Astrocyte of the hippocampus (primary cell): ENCODE results near the gene MORN5.

Experiments
- DNase-seq: peaks from one replicate; pipeline ENCODE4 v3.0.0; 2011; ENCODE audit warnings: low read depth, low spot score

The MORN5 gene

DNA sequence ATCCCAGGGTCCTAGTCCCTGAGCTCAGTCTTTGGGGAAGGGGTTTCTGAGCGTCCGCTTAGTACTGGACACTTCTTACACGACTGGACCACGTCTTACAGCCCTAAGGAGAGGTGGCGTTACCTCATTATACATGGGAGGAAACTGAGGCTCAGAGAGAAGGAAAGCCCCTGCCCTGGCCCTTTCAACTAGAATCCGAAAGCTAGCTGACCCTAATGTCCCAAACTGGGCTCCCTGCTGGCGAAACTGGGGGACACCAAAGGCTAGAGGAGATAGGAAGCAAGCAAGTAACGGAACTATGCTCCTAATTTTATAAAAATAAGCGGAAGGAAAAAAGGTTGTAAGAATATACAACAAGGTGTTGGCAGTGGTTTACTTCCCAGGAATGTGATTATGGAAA, 54.8 kb downstream of the MORN5 start:
- DNase-seq: no peak

GRCh38 chr9:122215663-122216062, 56.0 kb downstream of the MORN5 start:
- no peak for DNase-seq

GRCh38 chr9:122216138-122216797, 56.6 kb downstream of the MORN5 start:
- no peak for DNase-seq

- DNase-seq: no peak
Measured at GRCh38 chr9:122216798-122217418, 57.2 kb downstream of the MORN5 start.

DNA sequence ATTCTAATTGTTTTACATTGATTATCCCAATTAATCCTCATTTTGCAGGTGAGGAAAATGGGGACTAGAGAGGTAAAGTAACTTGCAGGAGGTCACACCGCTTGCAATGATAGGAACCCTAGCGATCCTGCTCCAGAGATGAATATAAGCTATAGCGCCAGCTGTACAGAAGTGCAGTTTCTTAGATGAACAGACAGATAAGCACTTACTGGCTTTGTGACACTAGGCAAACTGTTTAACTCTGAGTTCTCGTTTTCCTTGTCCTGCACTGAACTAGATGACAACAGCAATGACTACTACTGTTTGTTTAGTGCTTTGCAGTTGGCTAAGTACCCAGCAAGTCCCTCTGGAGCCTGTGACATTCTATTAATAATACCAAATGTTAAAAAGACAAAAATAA, 57.9 kb downstream of the MORN5 start:
- DNase-seq: no peak

DNA sequence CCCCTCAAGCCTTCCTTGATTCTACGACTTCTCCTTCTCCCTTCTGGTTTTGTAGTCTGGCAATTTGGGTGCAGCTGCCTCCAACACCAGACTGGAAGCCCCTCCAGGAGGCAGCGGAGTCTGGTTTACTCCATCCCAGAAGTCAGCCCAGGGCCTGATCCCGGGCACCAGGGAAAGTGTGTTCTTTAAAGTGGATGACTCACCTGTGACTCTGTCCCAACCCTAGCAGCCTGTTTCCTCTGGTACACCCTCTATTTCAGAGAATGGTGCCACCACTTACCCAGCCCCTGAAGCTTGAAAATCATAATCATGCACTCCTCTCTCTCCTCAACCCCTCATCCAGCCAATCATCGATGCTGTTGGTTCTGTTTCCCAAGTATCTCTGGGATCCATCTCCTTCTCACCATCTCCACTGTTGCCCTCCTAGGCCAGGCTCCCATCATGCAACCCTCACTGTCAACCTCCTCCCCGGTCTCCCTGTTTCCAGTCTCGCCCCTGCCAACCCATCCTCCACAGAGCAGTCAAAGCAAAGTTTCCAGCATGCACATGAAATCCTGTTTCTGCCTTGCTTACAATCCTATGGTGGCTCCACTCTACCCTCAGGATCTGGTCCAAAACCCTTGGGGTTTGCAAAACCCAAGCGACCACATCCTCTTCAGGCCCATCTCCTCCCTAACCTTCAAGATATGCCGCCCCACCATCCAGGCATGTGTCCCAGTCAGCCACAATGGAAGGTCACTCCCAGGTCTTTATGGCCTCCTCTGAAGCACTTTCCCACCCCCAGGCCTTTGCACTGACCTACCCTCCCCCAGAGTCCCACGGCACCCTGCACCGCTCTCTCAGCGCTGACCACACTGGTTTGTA, 58.6 kb downstream of the MORN5 start:
- DNase-seq: no peak

GRCh38 chr9:122218935-122219855, 59.5 kb downstream of the MORN5 start:
- DNase-seq: peak; percentile 42

DNA sequence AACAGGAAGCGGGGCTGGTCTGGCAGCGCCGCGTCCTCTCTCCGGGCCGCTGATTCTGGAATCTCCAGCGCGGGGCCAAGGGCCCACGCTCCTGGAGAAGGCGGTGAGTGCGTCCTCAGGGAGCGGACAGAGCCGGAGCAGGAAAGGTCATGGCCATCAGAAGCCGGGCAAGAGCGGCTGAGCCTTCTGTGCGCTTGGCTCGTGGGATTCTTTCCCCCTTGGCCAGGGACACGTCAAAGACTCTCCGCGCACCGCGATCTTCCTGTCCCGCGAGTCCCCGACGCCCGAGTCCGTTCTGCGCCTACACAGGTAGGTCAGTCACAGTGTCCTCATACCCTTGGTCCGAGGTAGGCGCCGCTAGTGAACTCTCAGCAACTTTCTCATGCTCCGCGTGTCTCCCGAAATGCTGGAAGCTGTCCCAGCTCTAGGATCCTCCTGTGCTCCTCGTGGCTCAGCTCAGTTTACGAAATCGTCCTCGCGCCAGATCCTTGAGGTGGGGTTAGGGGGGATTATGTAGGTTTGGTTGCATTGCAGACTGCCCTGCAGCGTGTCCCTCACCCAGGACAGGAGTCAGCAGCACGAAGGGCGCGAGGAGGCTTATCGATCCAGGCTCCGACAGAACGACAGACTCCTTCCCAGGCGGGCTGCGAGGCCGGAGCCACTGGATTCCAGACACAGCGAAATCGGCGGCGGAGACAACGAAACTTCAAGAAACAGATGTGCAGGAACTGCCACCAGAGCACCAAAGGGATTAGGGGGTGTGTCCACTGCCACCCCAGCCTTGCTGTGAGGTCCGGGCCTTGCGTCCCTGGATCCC, 60.4 kb downstream of the MORN5 start:
- DNase-seq: peak; percentile 41

DNA sequence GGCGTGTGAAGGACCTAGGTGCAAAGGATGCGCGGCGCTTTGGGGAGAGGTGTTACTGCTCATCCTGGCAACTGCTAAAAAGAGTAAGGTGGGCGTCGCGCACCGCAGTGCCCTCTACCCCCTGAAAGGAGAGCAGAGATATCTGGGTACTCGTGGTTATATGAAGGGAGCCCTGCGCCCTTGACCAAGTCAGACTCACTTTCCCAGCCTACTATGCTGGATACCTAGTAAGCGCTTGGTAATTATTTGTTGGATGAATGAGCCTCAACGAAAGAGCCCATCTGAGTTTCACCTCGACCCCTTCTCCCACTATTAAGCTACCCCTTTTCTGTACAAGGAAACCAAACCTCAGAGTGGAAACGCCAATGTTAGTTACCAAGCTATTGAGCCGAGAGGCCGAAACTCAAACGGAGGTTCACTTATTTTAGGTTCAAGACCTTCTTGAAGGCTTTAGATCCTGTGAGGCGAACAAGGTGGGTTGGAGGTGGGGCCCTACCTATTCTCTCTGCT, 61.0 kb downstream of the MORN5 start:
- DNase-seq: no peak

- DNase-seq: no peak
Measured at GRCh38 chr9:122221183-122221811, 61.6 kb downstream of the MORN5 start.

DNA sequence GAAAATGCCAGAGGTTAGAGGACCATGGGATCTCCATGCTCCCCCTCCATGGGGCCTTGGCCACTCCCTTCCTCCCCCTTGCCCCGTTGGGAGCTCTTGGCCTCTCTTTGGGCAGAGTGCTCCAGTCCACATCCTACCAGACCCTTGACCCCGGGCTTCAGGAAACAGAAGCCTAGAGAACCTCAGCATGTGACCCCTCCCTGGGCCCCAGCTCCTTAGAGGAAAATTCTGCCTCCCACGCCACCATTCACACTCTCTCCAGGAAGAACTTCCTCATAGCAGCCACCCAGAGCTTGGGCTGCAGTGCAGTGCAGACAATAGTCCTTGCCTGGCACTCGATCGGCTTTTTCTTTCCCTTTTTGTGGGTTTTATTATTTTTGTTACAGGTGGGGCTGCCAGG, 63.1 kb downstream of the MORN5 start:
- no peak for DNase-seq

- no peak for DNase-seq
Measured at GRCh38 chr9:122223435-122223834, 63.7 kb downstream of the MORN5 start.

DNA sequence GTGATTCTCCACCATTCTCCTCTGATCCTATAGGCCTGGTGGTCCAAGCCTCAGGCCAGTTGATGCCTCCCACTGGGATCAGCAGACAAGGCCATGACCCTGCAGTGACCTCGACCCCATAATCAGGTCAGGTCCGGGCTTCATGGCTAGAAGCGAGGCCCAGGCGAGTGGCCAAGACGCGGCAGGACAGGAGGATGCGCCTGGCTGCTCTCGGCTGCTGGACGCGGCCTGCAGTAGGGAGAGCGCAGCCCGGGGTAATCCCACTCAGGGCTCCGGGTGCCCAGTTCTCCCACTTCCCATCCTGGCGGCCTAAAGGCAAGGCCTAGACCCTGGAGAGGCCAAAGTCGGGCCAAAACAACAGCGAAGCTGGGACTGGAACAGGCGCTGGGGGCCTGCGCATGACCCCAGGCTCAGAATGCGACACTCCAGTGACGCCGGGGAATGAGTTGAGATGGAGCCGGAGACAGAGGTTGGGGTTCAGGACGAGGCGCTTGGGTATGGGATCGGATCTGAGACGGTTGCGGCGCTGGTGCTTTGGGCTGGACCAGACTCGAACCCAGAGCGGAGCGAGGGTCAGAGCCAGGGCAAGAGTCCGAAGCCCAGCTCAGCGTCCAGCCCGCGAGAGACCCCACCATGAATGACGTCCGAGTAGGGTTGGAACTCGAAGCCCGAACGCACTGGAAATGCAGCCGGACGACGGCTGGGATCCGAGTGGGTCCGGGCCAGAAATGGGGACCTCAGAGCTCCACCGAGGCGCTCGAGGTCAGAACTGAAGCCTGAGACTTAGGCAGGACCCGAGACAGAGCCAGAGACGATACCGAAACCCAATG, 65.8 kb downstream of the MORN5 start:
- no peak for DNase-seq

GRCh38 chr9:122226142-122226757, 66.5 kb downstream of the MORN5 start:
- no peak for DNase-seq

- DNase-seq: no peak
Measured at GRCh38 chr9:122226758-122227574, 67.3 kb downstream of the MORN5 start.

- no peak for DNase-seq
Measured at GRCh38 chr9:122227575-122227900, 67.8 kb downstream of the MORN5 start.

- DNase-seq: no peak
Measured at GRCh38 chr9:122228191-122228567, 68.5 kb downstream of the MORN5 start.
